ENCODE measurements around the gene SDCCAG8. TPM values are rescaled to one million over a fixed set of nuclear protein-coding genes. Genes with fewer than 3 reads are reported as not detected.

Gene SDCCAG8
- total RNA-seq, 1 experiment from 2014 or later: 14.0 TPM

DNA sequence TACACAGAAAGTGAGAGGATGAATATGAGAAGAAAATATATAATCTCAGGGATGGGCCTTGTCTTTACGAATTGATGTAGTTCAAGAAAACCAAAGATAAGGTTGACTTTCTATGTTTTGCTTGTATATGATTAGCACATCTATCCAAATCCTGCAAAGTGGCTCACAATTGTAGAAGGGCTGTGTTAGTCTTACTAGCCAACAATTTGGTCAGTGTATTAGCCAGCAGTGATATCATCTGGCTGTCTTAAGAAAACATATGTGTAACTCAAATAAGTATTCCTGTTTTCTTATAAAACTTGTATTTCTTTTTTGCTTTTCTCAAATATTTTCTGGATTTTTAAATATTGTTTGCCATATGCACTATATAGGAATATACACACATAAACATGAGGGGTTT, 5.5 kb downstream of the SDCCAG8 start:
- no peak for DNase-seq (ENCODE audit: low read depth, low spot score)
- BruUV-seq (replicated peaks): no TSS peak
- Histone ChIP-seq H3K27me3 (ENCODE audit: control insufficient read depth, insufficient read depth, low read length) (no peaks in the 10 kb centered on the region), H3K4me3 (ENCODE audit: low read depth in 2 of 2, low read length in 2 of 2) (no peak overlapping the region), H3K9me3 (ENCODE audit: control insufficient read depth, insufficient read depth, low read depth, low read length) (no peaks in the 10 kb centered on the region), H3K27ac (ENCODE audit: low read length) (no peak overlapping the region), H3K36me3 (ENCODE audit: control insufficient read depth, insufficient read depth, low read length) (peaks cover under 1% of the 10 kb centered on the region; the same call in 1 of the 2 replicates), H3K4me1 (ENCODE audit: control insufficient read depth, insufficient read depth, low read length) (peaks cover 17% of the 10 kb centered on the region; the same call in 1 of the 2 replicates)
- intact Hi-C loops (cut with micrococcal nuclease; ENCODE audit: unreplicated experiment): no loop called here
- no peak for TF ChIP-seq SIN3A (IDR thresholded peaks at IDR 0.05; ENCODE audit: borderline replicate concordance, insufficient read depth, low read depth, low read length)
- TF ChIP-seq, protein P1, sequence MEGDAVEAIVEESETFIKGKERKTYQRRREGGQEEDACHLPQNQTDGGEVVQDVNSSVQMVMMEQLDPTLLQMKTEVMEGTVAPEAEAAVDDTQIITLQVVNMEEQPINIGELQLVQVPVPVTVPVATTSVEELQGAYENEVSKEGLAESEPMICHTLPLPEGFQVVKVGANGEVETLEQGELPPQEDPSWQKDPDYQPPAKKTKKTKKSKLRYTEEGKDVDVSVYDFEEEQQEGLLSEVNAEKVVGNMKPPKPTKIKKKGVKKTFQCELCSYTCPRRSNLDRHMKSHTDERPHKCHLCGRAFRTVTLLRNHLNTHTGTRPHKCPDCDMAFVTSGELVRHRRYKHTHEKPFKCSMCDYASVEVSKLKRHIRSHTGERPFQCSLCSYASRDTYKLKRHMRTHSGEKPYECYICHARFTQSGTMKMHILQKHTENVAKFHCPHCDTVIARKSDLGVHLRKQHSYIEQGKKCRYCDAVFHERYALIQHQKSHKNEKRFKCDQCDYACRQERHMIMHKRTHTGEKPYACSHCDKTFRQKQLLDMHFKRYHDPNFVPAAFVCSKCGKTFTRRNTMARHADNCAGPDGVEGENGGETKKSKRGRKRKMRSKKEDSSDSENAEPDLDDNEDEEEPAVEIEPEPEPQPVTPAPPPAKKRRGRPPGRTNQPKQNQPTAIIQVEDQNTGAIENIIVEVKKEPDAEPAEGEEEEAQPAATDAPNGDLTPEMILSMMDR (IDR thresholded peaks at IDR 0.05): no peak
- TF ChIP-seq, protein P2, sequence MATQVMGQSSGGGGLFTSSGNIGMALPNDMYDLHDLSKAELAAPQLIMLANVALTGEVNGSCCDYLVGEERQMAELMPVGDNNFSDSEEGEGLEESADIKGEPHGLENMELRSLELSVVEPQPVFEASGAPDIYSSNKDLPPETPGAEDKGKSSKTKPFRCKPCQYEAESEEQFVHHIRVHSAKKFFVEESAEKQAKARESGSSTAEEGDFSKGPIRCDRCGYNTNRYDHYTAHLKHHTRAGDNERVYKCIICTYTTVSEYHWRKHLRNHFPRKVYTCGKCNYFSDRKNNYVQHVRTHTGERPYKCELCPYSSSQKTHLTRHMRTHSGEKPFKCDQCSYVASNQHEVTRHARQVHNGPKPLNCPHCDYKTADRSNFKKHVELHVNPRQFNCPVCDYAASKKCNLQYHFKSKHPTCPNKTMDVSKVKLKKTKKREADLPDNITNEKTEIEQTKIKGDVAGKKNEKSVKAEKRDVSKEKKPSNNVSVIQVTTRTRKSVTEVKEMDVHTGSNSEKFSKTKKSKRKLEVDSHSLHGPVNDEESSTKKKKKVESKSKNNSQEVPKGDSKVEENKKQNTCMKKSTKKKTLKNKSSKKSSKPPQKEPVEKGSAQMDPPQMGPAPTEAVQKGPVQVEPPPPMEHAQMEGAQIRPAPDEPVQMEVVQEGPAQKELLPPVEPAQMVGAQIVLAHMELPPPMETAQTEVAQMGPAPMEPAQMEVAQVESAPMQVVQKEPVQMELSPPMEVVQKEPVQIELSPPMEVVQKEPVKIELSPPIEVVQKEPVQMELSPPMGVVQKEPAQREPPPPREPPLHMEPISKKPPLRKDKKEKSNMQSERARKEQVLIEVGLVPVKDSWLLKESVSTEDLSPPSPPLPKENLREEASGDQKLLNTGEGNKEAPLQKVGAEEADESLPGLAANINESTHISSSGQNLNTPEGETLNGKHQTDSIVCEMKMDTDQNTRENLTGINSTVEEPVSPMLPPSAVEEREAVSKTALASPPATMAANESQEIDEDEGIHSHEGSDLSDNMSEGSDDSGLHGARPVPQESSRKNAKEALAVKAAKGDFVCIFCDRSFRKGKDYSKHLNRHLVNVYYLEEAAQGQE (IDR thresholded peaks at IDR 0.05; ENCODE audit: insufficient read depth in 1 of 2, low read depth in 2 of 2, low read length in 1 of 2): no peak
- no peak for TF ChIP-seq TCF7L2 (IDR thresholded peaks at IDR 0.05; ENCODE audit: low read depth, low read length)
- no peak for TF ChIP-seq POLR2AphosphoS5 (IDR thresholded peaks at IDR 0.05; ENCODE audit: low read depth, low read length)
- no peak for ATAC-seq
- in situ Hi-C loops (cut with HindIII; ENCODE audit: low pct_unique_long_range_greater_than_20kb, low sequenced_read_pairs): no loop called here
- ChIA-PET CTCF (no interaction called here), POLR2A (no interaction called here)

DNA sequence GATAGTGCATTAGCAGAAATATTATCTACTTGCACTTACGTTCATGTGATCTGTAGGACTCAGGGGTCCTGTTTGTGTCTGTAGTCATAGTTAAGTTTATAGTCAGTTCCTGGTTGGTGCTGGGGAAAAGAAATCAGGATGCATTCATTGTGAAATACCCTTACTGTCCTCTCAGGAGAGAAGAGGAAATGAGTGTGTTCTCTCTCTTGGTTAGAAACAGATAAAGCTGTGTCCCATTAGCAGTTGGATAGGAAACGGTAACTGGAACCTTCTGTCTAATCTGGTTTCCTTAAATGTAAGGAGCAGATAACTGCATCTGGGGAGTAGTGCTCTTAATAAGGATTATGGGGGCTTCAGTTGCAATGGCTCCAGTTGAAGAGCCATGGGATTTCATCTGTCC, 8.9 kb downstream of the SDCCAG8 start:
- in situ Hi-C loops (cut with HindIII; ENCODE audit: low pct_unique_long_range_greater_than_20kb, low sequenced_read_pairs): no loop called here
- BruUV-seq (replicated peaks): no TSS peak
- intact Hi-C loops (cut with micrococcal nuclease; ENCODE audit: unreplicated experiment): no loop called here
- ChIA-PET CTCF (no interaction called here), POLR2A (no interaction called here)
- peak overlapping the region; percentile 34; the same call in 1 of the 2 replicates for H3K27ac ChIP-seq (ENCODE audit: low read length)
- H3K4me3 ChIP-seq (ENCODE audit: low read depth in 2 of 2, low read length in 2 of 2): no peak overlapping the region
- TF ChIP-seq, protein P1 (IDR thresholded peaks at IDR 0.05): no peak
- TF ChIP-seq, protein P2 (IDR thresholded peaks at IDR 0.05; ENCODE audit: insufficient read depth in 1 of 2, low read depth in 2 of 2, low read length in 1 of 2): no peak
- TF ChIP-seq TCF7L2 (IDR thresholded peaks at IDR 0.05; ENCODE audit: low read depth, low read length) (no peak), POLR2AphosphoS5 (IDR thresholded peaks at IDR 0.05; ENCODE audit: low read depth, low read length) (no peak), SIN3A (IDR thresholded peaks at IDR 0.05; ENCODE audit: borderline replicate concordance, insufficient read depth, low read depth, low read length) (no peak)
- DNase-seq (ENCODE audit: low read depth, low spot score): no peak
- ATAC-seq: no peak
- peaks cover 29% of the 10 kb centered on the region for H3K4me1 ChIP-seq (ENCODE audit: control insufficient read depth, insufficient read depth, low read length)
- H3K27me3 ChIP-seq (ENCODE audit: control insufficient read depth, insufficient read depth, low read length): no peaks in the 10 kb centered on the region
- H3K36me3 ChIP-seq (ENCODE audit: control insufficient read depth, insufficient read depth, low read length): no peaks in the 10 kb centered on the region
- no peaks in the 10 kb centered on the region for H3K9me3 ChIP-seq (ENCODE audit: control insufficient read depth, insufficient read depth, low read depth, low read length)
